BE2C (cell line): ENCODE results near the gene TMEM198.

Experiments used
- DNase-seq: peaks from one replicate; pipeline ENCODE4 v3.0.0-alpha.2; 2020
- H3K27me3 ChIP-seq: fragments of 250-450 bp; sonication (Bioruptor Pico); 2 replicates; pipeline ENCODE4 v1.5.1; 2020; ENCODE audit warnings: mild to moderate bottlenecking
- H3K36me3 ChIP-seq: fragments of 250-450 bp; sonication (Bioruptor Pico); 2 replicates; pipeline ENCODE4 v1.5.1; 2020; ENCODE audit warnings: mild to moderate bottlenecking
- H3K4me1 ChIP-seq: fragments of 250-450 bp; sonication (Bioruptor Pico); 2 replicates; pipeline ENCODE4 v1.5.1; 2020
- H3K4me3 ChIP-seq: 2 replicates; pipeline ENCODE4 v1.5.1; 2011; ENCODE audit warnings: low read depth, low read length
- H3K9me3 ChIP-seq: fragments of 250-450 bp; sonication (Bioruptor Pico); 2 replicates; pipeline ENCODE4 v1.5.1; 2020
- CTCF ChIP-seq: IDR thresholded peaks from 2 replicates; pipeline ENCODE4 v1.5.1; 2012; ENCODE audit warnings: mild to moderate bottlenecking, low read depth, low read length

The TMEM198 gene

GRCh38 chr2:219560037-219560892, 16.4 kb downstream of the TMEM198 start:
- H3K36me3 ChIP-seq, result peaks cover 30% of the 10 kb centered on the region
- H3K27me3 ChIP-seq, result no peaks in the 10 kb centered on the region
- TF ChIP-seq CTCF, result peak; percentile 60
- peaks cover 10% of the 10 kb centered on the region; the same call in 1 of the 2 replicates for H3K4me1 ChIP-seq
- no peaks in the 10 kb centered on the region for H3K9me3 ChIP-seq
- DNase-seq, result no peak
- no peak overlapping the region for H3K4me3 ChIP-seq

GRCh38 chr2:219560893-219561178, 17.0 kb downstream of the TMEM198 start:
- Histone ChIP-seq H3K4me1 (peaks cover 10% of the 10 kb centered on the region; the same call in 1 of the 2 replicates), H3K9me3 (no peaks in the 10 kb centered on the region), H3K27me3 (no peaks in the 10 kb centered on the region), H3K4me3 (no peak overlapping the region), H3K36me3 (peaks cover 32% of the 10 kb centered on the region)
- no peak; the same call in 1 of the 2 replicates for TF ChIP-seq CTCF
- DNase-seq, result no peak

- peaks cover 32% of the 10 kb centered on the region for H3K36me3 ChIP-seq
- peak; percentile 49 for DNase-seq
- no peaks in the 10 kb centered on the region for H3K27me3 ChIP-seq
- no peak for TF ChIP-seq CTCF
- peaks cover 10% of the 10 kb centered on the region; the same call in 1 of the 2 replicates for H3K4me1 ChIP-seq
- H3K4me3 ChIP-seq, result no peak overlapping the region
- no peaks in the 10 kb centered on the region for H3K9me3 ChIP-seq
Observed at GRCh38 chr2:219561179-219562048, 17.6 kb downstream of the TMEM198 start.

- Histone ChIP-seq H3K4me1 (peaks cover 10% of the 10 kb centered on the region; the same call in 1 of the 2 replicates), H3K9me3 (no peaks in the 10 kb centered on the region), H3K27me3 (no peaks in the 10 kb centered on the region), H3K4me3 (no peak overlapping the region), H3K36me3 (peaks cover 37% of the 10 kb centered on the region)
- TF ChIP-seq CTCF, result no peak
- DNase-seq, result no peak
Observed at GRCh38 chr2:219562049-219563020, 18.5 kb downstream of the TMEM198 start.

- no peaks in the 10 kb centered on the region for H3K27me3 ChIP-seq
- TF ChIP-seq CTCF, result no peak
- peaks cover 10% of the 10 kb centered on the region; the same call in 1 of the 2 replicates for H3K4me1 ChIP-seq
- no peaks in the 10 kb centered on the region for H3K9me3 ChIP-seq
- H3K4me3 ChIP-seq, result no peak overlapping the region
- no peak for DNase-seq
- peaks cover 43% of the 10 kb centered on the region for H3K36me3 ChIP-seq
Observed at GRCh38 chr2:219563271-219563928, 19.6 kb downstream of the TMEM198 start.
